Calu3 (cell line): ENCODE data around the gene SHROOM3. TPM values are rescaled to one million over a fixed set of nuclear protein-coding genes. Genes with fewer than 3 reads are reported as not detected.

Source experiments
- BruUV-seq: library from RNA; stranded (reverse); fragments of 400-500 nt; replicated peaks from 2 replicates; lab custom pipeline; 2021; lab: Mats Ljungman, UMichigan
- CTCF ChIA-PET: fragments of 300-600 bp; sonication (Branson Sonifier 250); formaldehyde crosslinking; loops from one replicate; lab custom pipeline; 2022; ENCODE audit warnings: antibody characterized with exemption; lab: Charles Lee
- DNase-seq: peaks from one replicate; pipeline ENCODE4 v3.0.0; 2022
- H3K27ac Mint-ChIP-seq: one replicate; pipeline ENCODE4 v1.8.0; 2022; ENCODE audit warnings: mixed read lengths; ENCODE audit not compliant: unreplicated experiment
- H3K27me3 Mint-ChIP-seq: one replicate; pipeline ENCODE4 v1.8.0; 2022; ENCODE audit warnings: mixed read lengths; ENCODE audit not compliant: unreplicated experiment
- H3K36me3 Mint-ChIP-seq: one replicate; pipeline ENCODE4 v1.8.0; 2022; ENCODE audit warnings: mild to moderate bottlenecking, moderate library complexity, mixed read lengths; ENCODE audit not compliant: insufficient read depth, unreplicated experiment
- H3K4me1 Mint-ChIP-seq: one replicate; pipeline ENCODE4 v1.8.0; 2022; ENCODE audit warnings: mild to moderate bottlenecking, low read depth, mixed read lengths; ENCODE audit not compliant: unreplicated experiment
- H3K4me3 Mint-ChIP-seq: one replicate; pipeline ENCODE4 v1.8.0; 2022; ENCODE audit warnings: mild to moderate bottlenecking, low read depth, moderate library complexity, mixed read lengths; ENCODE audit not compliant: unreplicated experiment
- H3K9me3 Mint-ChIP-seq: one replicate; pipeline ENCODE4 v1.8.0; 2022; ENCODE audit warnings: low read depth, mixed read lengths; ENCODE audit not compliant: unreplicated experiment
- CTCF ChIP-seq: fragments of 200-600 bp; IDR thresholded peaks from one replicate; pipeline ENCODE4 v1.8.0; 2022; ENCODE audit warnings: antibody characterized with exemption; ENCODE audit not compliant: unreplicated experiment
- intact Hi-C: fragments of 100-400 bp; cut with micrococcal nuclease; formaldehyde crosslinking; loops from one replicate; pipeline ENCODE4 v1.10.0; 2022; ENCODE audit not compliant: unreplicated experiment
- total RNA-seq: library from RNA; stranded (reverse); gene quantifications from 2 replicates; pipeline ENCODE4 v1.2.3, GENCODE V29; 2022

Gene SHROOM3
- total RNA-seq, 1 experiment from 2014 or later = 114 TPM

GRCh38 chr4:76487621-76488020 lies 52.6 kb downstream of the SHROOM3 start:
- intact Hi-C loops = loop anchor here (5.0 kb wide), 1 partner anchor 35 kb away; no protein-coding TSS in a partner anchor
- Mint-ChIP-seq H3K9me3 (no peaks in the 10 kb centered on the region), H3K27me3 (no peaks in the 10 kb centered on the region), H3K4me1 (peaks cover 40% of the 10 kb centered on the region), H3K4me3 (no peak overlapping the region), H3K36me3 (peaks cover 4% of the 10 kb centered on the region), H3K27ac (no peak overlapping the region)
- no peak for TF ChIP-seq CTCF
- DNase-seq = no peak
- CTCF ChIA-PET = no interaction called here
- no TSS peak for BruUV-seq

- intact Hi-C loops = loop anchor here (5.0 kb wide), 1 partner anchor 36 kb away; no protein-coding TSS in a partner anchor
- no peaks in the 10 kb centered on the region for H3K9me3 Mint-ChIP-seq
- no peak for TF ChIP-seq CTCF
Measured at GRCh38 chr4:76488455-76488854, 53.4 kb downstream of the SHROOM3 start.

GRCh38 chr4:76488888-76489685 lies 54.1 kb downstream of the SHROOM3 start:
- H3K4me1 Mint-ChIP-seq = peaks cover 40% of the 10 kb centered on the region
- CTCF ChIA-PET = no interaction called here
- BruUV-seq = no TSS peak

More at GRCh38 chr4:76488455-76488854, 53.4 kb downstream of the SHROOM3 start:
- no TSS peak for BruUV-seq
- H3K4me3 Mint-ChIP-seq = no peak overlapping the region
- no peak for DNase-seq
- no peaks in the 10 kb centered on the region for H3K27me3 Mint-ChIP-seq
- H3K36me3 Mint-ChIP-seq = peaks cover 4% of the 10 kb centered on the region
- CTCF ChIA-PET = no interaction called here
- no peak overlapping the region for H3K27ac Mint-ChIP-seq
- peaks cover 40% of the 10 kb centered on the region for H3K4me1 Mint-ChIP-seq

GRCh38 chr4:76489686-76490161 lies 54.7 kb downstream of the SHROOM3 start:
- Mint-ChIP-seq H3K36me3 (peaks cover 4% of the 10 kb centered on the region), H3K4me3 (no peak overlapping the region), H3K9me3 (no peaks in the 10 kb centered on the region), H3K27me3 (no peaks in the 10 kb centered on the region), H3K4me1 (peaks cover 38% of the 10 kb centered on the region), H3K27ac (no peak overlapping the region)
- TF ChIP-seq CTCF = no peak
- no TSS peak for BruUV-seq
- DNase-seq = no peak
- CTCF ChIA-PET = no interaction called here
- intact Hi-C loops = loop anchor here (5.0 kb wide), 1 partner anchor 37 kb away; no protein-coding TSS in a partner anchor

More at GRCh38 chr4:76488888-76489685, 54.1 kb downstream of the SHROOM3 start:
- no peaks in the 10 kb centered on the region for H3K27me3 Mint-ChIP-seq
- intact Hi-C loops = loop anchor here (5.0 kb wide), 1 partner anchor 37 kb away; no protein-coding TSS in a partner anchor
- no peaks in the 10 kb centered on the region for H3K9me3 Mint-ChIP-seq
- no peak overlapping the region for H3K4me3 Mint-ChIP-seq
- H3K36me3 Mint-ChIP-seq = peaks cover 4% of the 10 kb centered on the region
- TF ChIP-seq CTCF = no peak
- H3K27ac Mint-ChIP-seq = no peak overlapping the region
- DNase-seq = no peak
